GM18526 (cell line): ENCODE results near the gene RTN4R.

Experiments
- POLR2A ChIP-seq: IDR thresholded peaks from 3 replicates; pipeline ENCODE4 v1.6.1; 2011; ENCODE audit not compliant: insufficient read length; ENCODE audit errors: extremely low read depth

Gene RTN4R

DNA sequence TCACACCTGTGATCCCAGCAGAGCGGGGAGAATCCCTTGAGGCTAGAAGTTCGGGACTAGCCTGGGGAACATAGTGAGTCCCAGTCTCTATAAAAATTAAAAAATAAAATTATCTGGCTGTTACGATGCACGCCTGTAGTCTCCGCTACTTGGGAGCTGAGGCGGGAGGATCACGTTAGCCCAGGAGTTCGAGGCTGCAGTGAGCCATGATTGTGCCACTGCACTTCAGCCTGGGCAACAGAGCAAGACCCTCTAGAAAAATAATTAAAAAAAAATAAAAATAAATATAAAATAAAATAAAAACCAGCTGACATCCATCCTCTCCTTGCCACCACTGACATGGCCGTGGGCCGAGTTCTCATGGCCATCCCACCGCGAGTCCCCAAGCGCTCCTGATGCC, 7.7 kb upstream of the RTN4R start:
- TF ChIP-seq POLR2A, result no peak

DNA sequence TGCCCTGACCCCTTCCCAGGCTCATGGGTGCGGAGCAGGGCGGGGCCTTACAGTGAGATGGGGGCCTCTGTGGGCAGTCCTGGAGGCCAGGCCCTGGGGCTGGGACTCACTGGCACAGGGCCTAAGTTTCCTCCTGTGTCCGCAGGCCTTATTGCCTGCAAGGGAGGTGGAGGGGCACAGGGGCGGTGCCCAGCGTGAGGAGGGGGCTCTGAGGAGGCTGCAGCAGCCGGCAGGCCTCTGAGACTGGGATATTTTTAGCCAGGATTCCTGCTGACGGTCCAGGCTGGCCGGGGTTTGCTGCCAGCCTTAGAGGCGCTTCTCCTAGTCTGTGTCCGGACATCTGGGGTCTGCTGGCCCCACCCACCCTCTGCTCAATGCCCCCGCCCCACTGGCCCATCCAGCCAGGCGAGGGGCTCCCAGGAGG, 5.7 kb upstream of the RTN4R start:
- TF ChIP-seq POLR2A, result no peak

DNA sequence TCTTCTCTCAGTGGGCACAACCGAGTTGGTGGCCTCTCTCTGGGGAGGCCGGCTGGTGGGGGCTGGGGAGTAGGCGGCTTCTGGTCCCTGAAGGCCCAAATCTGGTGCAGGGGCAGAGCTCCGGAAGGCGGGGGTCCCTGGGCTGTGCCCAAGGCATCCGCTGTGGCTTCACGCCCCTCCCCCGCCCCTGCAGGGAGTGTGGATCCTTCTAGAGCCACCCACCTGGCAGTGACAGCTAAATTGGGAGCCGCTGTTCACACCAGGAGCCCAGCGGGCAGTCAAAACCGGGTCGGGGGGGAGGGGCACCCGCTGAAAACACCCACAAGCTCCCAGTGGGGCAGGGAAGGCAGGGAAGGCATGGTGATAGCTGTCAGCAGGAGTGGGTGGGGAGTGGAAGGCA, 4.6 kb upstream of the RTN4R start:
- TF ChIP-seq POLR2A, result no peak

GRCh38 chr22:20272174-20272573, 4.1 kb upstream of the RTN4R start:
- no peak for TF ChIP-seq POLR2A

GRCh38 chr22:20271114-20271994, 3.2 kb upstream of the RTN4R start:
- no peak for TF ChIP-seq POLR2A

- TF ChIP-seq POLR2A, result no peak
Observed at GRCh38 chr22:20267441-20268278, 458 bp downstream of the RTN4R start.

DNA sequence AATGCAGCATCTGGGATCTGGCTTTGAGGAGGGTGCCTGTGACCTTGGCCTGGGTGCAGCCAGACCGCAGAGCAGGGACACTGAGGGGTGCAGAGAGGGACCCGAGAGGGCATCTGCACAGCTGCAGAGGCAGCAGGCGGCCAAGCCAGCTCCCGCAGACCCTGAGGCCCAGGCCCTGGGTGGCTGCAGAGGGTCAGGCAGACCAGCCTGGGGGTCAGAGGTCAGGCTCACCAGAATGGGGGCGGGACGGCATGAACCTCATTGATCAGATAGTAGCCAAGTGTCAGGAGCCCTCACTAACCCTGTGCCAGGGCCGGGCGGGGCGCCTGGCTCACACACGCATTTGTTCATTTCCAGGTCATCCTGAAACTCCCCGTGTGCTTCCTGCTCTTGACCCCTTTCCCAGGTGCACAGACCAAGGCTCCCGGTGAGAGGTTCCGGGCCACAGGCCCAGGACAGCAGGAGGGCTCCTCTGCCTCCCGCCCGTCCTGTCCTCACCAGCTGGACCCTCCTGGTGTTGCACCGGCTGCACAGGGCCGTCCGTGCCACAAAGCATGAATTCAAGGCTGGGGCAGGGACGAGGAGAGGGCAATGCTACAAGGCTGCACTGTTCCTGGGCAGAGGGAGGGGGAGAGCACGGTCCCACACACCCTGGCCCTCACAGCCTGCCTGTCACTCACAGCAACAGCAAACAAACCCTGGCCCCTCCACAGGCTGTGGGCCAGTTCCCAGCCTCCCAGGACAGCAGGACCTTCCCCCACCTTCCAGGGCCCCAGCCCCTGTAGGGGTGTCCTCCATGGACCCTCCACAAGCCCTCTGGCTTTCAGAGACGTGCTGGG, 3.3 kb downstream of the RTN4R start:
- no peak for TF ChIP-seq POLR2A

DNA sequence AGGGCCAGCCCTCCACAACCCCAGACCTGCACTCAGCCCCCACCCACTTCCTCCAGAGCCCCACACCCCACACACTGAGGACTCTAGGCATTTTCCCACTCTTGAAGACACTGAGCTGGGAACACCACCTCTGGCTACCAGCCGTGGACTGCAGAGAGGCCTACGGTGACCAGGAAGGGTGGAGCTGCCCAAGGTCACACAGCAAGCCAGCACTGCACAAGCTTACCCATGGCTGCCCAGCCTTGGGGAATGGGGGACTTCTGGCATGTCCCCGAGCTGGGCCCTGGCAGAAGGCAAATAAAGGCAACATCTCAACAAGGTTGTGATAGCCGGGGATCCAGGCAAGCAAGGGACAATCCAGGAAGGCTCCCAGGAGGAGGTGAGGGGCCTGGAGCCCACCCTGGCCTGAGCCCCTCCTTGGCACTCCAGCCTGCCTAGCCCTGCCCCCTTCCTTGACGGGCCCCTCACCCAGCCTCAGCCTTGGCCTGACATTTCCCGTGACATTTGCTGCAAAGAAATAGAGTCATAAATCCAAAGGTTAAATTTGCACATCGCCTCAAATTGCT, 5.5 kb downstream of the RTN4R start:
- no peak for TF ChIP-seq POLR2A

- TF ChIP-seq POLR2A, result no peak
Observed at GRCh38 chr22:20261848-20262581, 6.1 kb downstream of the RTN4R start.

DNA sequence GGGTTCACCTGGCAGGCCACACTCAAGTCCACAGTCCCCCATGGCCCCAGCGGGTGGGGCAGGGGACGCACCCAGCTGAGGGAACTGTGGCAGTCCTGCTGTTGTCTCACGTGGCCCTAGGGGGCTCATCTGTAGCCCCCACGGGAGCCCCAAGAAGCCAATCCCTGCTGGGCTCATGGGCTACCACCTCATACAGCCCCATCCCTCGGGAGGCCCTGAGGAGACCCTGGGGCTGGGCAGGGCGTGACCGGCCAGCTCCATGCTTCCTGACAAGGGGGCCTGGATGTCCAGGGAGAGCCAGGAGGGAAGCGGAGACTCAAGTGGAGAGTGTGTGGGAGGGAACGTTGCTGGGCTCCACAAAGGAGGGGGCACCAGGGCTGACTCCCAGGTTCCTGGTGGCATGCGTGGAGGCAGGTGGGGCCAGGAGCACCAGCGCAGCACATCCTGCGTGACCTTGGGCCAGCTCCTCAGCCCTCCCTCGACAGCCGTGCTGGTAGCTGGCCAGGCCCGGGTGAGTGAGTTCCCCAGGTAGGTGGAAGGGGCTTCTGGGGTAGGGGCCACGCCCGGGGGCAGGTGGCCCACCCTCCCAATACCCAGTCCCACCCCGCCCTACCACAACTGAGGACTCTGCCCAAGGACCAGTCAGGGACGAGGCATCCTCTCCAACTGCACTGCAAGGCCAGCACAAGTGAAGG, 7.9 kb downstream of the RTN4R start:
- no peak for TF ChIP-seq POLR2A

GRCh38 chr22:20259327-20259688, 8.8 kb downstream of the RTN4R start:
- TF ChIP-seq POLR2A, result no peak

GRCh38 chr22:20258584-20259326, 9.4 kb downstream of the RTN4R start:
- TF ChIP-seq POLR2A, result no peak

DNA sequence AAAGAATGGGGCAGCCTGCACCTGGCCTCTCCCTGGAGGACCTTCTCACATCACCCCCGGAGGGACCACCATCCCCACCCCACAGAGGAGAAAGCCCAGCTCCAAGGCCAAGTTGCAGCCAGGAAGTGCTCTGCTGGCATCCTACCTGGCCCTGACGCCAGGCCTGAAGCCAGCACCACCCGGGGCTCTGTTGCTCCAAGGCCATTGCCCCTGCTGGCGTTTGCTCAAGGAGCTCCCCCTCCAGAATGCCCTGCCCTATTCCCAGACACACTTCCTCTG, 10.2 kb downstream of the RTN4R start:
- no peak for TF ChIP-seq POLR2A
